ENCODE data around the gene SP9.

GRCh38 chr2:174341293-174341994 lies 6.7 kb downstream of the SP9 start:
- peak; percentile 94 to 100 (median 98) for TF ChIP-seq CTCF (IDR thresholded peaks at IDR 0.05)
- TF ChIP-seq POLR2A (IDR thresholded peaks at IDR 0.05), result no peak

Measured in heart left ventricle (tissue), 13 donors.